ENCODE data around the gene COL15A1. TPM values are rescaled to one million over a fixed set of nuclear protein-coding genes. Genes with fewer than 3 reads are reported as not detected.

The COL15A1 gene
- total RNA-seq, 1 donor from 2014 or later = 0.05 TPM

DNA sequence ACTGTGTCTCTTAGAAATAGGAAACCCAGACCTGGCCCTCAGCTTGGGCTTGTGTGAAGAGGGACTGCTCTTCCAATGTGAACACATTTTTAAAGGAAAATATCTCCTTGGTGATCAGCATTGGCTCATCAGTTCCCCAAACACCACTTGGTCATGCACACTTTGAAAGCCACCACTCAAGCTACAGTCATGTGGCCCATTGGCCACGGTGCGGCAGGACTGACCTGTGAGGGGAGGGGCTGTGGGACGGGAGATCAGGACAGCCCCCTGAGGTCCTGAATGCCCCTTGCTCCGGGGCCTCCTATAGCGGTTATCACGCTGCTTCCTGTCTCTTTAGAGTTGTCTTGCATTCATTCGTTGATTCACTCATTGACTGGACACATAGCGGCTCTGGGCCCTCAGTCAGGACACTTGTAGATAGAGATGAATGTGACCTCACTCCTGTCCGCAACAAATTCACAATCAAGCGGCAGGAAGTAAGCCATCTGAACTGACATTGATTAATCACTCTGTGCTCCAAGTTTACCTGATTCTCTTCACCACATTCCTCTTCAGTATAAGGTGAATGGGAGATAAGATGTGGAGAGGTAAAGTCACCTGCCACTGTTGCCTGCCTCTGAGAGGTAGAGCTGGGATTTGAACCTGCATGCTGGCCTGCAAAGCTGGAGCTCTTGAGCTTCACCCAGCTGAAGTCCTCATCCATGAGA is 73.1 kb downstream of the COL15A1 start:
- peaks cover 9% of the 10 kb centered on the region for H3K36me3 Mint-ChIP-seq (ENCODE audit: low read depth)
- peaks cover 7% of the 10 kb centered on the region for H3K9me3 Mint-ChIP-seq
- peaks cover 26% of the 10 kb centered on the region for H3K4me1 Mint-ChIP-seq
- no peak overlapping the region for H3K27ac Mint-ChIP-seq
- DNase-seq = no peak
- H3K27me3 Mint-ChIP-seq = no peaks in the 10 kb centered on the region
- intact Hi-C loops (cut with micrococcal nuclease) = no loop called here
- no peak overlapping the region for H3K4me3 Mint-ChIP-seq

DNA sequence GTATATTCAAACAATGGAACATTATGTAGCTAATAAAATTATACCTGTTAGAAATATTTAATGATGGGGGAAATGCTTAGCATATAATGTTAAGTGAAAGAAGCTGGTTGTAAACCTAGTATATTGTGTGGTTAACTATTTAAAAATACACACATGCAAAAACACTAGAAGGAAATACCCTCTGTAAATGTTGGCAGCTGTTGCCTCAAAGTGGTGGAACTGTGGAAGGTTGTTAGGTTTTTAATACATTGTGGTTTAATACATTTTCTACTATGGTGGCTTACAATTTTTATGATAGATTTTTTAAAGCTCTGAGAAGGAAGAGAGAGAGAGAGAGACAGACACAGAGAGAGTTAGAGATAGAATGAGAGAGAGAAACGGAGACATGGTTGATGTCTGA is 74.9 kb downstream of the COL15A1 start:
- H3K27ac Mint-ChIP-seq = no peak overlapping the region

DNA sequence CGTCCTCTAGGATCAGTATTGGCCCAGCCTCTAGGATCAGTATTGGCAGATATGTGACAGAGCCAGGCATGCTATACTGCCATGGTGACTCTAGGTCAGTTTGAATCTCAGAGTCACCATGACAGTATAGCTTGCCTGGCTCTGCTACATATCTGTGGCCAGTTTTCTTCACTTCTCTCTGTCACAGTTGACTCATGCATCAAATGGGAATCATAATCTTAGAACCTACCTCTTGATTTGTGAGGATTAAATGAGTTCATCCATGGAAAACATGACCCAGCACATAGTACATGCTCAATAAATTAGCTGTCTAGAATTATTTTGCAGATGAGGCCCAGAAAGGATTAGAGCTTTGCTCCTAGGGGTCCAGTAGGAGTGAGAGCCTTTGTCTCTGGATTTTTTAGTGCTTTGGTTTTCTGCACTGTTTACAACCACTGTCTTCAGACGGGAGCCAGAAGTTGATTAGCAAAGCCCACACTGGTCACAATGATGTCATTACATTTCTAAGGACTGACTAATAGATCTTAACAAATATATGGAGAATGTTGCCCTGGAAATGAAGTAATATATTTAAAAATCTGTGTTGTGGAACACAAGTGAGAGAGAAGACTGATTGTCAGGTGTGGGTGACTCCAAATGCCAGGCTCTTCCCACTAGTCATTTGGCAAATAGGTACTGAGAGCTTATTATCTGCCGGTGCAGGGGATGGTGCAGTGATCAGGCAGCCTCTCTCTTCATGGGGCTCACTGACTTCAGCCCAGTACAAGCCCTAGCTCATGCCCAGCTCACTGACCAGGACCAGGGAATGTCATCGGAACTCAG is 76.0 kb downstream of the COL15A1 start:
- Mint-ChIP-seq H3K36me3 (ENCODE audit: low read depth) (no peaks in the 10 kb centered on the region), H3K4me1 (peaks cover 13% of the 10 kb centered on the region), H3K9me3 (no peaks in the 10 kb centered on the region), H3K4me3 (no peak overlapping the region), H3K27me3 (peaks cover 5% of the 10 kb centered on the region), H3K27ac (no peak overlapping the region)
- no peak for DNase-seq
- intact Hi-C loops (cut with micrococcal nuclease) = no loop called here

More for the DNA sequence above, 74.9 kb downstream of the COL15A1 start:
- peaks cover 23% of the 10 kb centered on the region for H3K4me1 Mint-ChIP-seq
- DNase-seq = no peak
- peaks cover 4% of the 10 kb centered on the region for H3K27me3 Mint-ChIP-seq
- peaks cover 1% of the 10 kb centered on the region for H3K9me3 Mint-ChIP-seq
- H3K4me3 Mint-ChIP-seq = no peak overlapping the region
- H3K36me3 Mint-ChIP-seq (ENCODE audit: low read depth) = peaks cover 2% of the 10 kb centered on the region
- intact Hi-C loops (cut with micrococcal nuclease) = no loop called here

DNA sequence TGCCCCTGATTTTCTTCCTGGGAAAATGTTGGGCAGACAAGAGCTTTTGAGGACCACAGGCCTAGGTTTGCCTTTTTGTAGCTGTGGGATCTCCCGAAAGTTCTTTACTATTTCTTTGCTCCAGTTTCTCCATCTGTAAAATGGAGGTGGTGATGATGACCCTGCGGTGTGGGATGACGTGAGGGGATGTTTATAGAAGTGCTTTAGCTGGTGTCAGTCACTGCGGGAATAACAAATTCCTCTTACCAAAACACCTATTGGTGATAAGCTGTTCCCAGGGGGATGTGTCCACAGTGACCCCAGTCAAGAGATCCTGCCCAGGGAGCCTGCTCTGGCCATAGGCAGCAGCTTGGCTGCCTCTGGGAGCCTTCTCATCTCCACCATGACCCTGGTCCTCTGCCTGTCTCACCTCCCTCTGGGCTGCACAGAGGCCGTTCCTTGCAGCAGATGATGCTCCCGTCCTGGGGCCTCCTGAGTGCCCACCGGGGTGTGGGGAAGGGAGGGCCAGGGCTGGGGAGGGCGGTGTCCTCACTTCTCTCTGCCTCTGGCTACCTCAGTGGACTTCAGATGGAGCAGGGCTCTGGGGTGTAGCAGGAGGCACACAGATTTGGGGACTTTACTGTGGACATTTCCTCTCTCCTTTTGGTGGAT is 77.2 kb downstream of the COL15A1 start:
- intact Hi-C loops (cut with micrococcal nuclease) = no loop called here
- H3K27me3 Mint-ChIP-seq = peaks cover 5% of the 10 kb centered on the region
- no peak overlapping the region for H3K4me3 Mint-ChIP-seq
- no peaks in the 10 kb centered on the region for H3K9me3 Mint-ChIP-seq
- H3K36me3 Mint-ChIP-seq (ENCODE audit: low read depth) = no peaks in the 10 kb centered on the region
- peaks cover 11% of the 10 kb centered on the region for H3K4me1 Mint-ChIP-seq
- DNase-seq = no peak
- H3K27ac Mint-ChIP-seq = no peak overlapping the region

DNA sequence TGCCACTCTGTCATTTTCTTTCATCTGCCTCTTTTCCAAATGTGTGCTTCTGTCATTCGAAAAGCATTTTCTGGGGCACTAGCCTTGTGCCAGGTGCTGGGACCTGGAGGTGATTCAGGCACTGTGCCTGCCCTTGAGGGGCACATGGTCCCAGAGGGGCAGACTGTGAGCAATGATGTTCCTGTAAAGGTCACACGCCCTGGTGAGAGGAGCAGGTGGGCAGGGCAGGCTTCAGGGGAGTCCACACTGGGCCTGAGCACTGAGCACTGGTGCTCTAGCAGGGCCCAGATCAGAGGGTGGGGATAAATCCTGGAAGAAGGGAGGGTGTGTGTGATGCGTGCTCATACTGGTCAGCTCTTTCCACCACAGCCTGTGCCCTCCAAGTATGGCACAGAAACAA is 77.8 kb downstream of the COL15A1 start:
- no peak for DNase-seq
- Mint-ChIP-seq H3K27me3 (peaks cover 5% of the 10 kb centered on the region), H3K4me1 (peaks cover 17% of the 10 kb centered on the region), H3K9me3 (no peaks in the 10 kb centered on the region), H3K4me3 (no peak overlapping the region), H3K27ac (no peak overlapping the region), H3K36me3 (ENCODE audit: low read depth) (no peaks in the 10 kb centered on the region)
- intact Hi-C loops (cut with micrococcal nuclease) = no loop called here

DNA sequence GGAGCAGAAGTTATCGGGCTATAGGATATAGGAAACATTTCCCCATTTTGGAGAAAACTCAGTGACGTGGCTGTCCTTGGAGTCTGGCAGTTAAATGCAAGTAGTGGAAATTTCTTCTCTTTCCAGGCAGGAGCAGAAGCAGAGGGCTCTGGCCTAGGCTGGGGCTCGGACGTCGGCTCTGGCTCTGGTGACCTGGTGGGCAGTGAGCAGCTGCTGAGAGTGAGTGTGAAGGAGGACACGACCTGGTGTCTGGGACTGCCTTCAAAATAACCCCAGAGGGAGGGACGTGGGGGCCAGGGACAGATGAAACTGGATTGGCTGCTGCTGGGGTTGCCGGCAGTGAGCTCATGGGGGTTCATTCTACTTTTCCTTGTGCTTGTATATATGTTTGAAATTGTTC is 79.5 kb downstream of the COL15A1 start:
- intact Hi-C loops (cut with micrococcal nuclease) = no loop called here
- Mint-ChIP-seq H3K36me3 (ENCODE audit: low read depth) (no peaks in the 10 kb centered on the region), H3K4me3 (no peak overlapping the region), H3K9me3 (no peaks in the 10 kb centered on the region), H3K27me3 (peaks cover 5% of the 10 kb centered on the region), H3K4me1 (peaks cover 32% of the 10 kb centered on the region), H3K27ac (no peak overlapping the region)
- DNase-seq = no peak

DNA sequence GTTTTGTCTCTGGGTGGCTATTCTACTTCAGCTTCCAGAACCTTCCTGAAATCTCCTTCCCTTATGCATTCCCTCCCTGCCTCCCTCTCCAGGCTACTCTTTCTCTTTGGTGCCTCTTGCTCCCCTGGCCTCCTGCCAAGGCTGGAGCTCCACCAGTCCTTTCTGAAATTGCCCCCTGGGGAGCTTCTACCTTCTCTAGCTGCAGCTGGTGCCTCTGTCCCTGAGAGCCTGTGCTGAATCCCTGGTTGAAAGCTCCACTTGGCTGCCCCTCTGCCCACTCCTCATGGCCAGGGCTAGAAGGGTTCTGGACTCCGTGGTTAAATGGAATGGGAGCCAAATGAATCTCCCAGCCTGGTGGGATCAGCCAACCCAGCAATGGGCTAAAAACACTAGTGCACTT is 80.1 kb downstream of the COL15A1 start:
- peaks cover 5% of the 10 kb centered on the region for H3K27me3 Mint-ChIP-seq
- peaks cover 30% of the 10 kb centered on the region for H3K4me1 Mint-ChIP-seq
- H3K27ac Mint-ChIP-seq = no peak overlapping the region
- H3K4me3 Mint-ChIP-seq = no peak overlapping the region
- no peaks in the 10 kb centered on the region for H3K9me3 Mint-ChIP-seq
- no peak for DNase-seq
- H3K36me3 Mint-ChIP-seq (ENCODE audit: low read depth) = no peaks in the 10 kb centered on the region
- intact Hi-C loops (cut with micrococcal nuclease) = no loop called here

DNA sequence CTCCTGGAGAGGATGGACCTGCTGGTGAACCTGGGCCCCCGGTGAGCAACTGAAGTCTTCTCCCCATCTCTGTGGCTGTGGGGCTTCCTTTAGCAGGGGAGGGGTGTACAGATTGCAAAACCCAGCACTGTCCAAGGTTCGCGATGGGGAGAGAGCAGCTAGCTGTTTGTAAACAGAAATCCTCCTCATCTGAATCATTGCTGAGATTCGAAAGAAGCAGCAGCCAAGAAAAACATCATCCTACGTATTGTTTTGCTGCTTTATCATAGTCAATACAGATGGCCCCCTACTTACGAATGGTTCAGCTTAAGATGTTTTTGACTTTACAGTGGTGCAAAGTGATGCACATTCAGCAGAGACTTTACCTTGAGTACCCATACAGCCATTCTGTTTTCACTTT is 81.3 kb downstream of the COL15A1 start:
- Mint-ChIP-seq H3K27ac (no peak overlapping the region), H3K4me3 (no peak overlapping the region), H3K4me1 (peaks cover 29% of the 10 kb centered on the region), H3K36me3 (ENCODE audit: low read depth) (no peaks in the 10 kb centered on the region), H3K27me3 (peaks cover 5% of the 10 kb centered on the region), H3K9me3 (no peaks in the 10 kb centered on the region)
- DNase-seq = no peak
- intact Hi-C loops (cut with micrococcal nuclease) = no loop called here

DNA sequence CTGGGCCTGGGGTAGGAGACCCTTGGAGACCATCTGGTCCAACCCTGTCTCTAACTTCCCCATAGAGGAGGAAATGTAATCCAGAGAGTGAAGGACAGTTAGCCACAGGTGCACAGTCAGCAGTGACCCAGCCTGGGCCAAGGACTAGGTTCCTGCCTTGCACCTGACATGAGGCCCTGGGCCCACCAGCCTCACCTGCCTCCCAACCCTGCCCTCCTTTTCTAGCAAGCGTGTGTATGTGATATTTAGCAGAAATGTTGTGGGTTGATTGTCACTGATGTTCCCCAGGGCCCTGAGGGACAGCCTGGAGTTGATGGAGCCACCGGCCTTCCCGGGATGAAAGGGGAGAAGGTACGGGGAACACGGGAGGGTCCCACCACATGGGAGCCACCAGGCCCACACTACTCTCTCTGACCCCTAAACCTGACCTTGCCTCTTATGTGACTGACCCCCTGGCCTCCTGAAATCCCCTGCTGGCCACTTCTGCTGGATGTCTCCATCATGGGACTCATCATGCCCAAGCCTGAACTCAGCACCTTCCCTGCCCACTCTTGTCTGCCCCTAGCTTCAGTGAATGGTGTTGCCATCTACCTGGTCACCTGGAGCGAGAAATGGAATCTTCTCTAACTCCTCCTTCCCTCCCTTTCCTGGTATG is 82.0 kb downstream of the COL15A1 start:
- DNase-seq = no peak
- Mint-ChIP-seq H3K4me3 (no peak overlapping the region), H3K27ac (no peak overlapping the region), H3K27me3 (peaks cover 5% of the 10 kb centered on the region), H3K4me1 (peaks cover 33% of the 10 kb centered on the region), H3K36me3 (ENCODE audit: low read depth) (no peaks in the 10 kb centered on the region), H3K9me3 (no peaks in the 10 kb centered on the region)
- intact Hi-C loops (cut with micrococcal nuclease) = no loop called here

DNA sequence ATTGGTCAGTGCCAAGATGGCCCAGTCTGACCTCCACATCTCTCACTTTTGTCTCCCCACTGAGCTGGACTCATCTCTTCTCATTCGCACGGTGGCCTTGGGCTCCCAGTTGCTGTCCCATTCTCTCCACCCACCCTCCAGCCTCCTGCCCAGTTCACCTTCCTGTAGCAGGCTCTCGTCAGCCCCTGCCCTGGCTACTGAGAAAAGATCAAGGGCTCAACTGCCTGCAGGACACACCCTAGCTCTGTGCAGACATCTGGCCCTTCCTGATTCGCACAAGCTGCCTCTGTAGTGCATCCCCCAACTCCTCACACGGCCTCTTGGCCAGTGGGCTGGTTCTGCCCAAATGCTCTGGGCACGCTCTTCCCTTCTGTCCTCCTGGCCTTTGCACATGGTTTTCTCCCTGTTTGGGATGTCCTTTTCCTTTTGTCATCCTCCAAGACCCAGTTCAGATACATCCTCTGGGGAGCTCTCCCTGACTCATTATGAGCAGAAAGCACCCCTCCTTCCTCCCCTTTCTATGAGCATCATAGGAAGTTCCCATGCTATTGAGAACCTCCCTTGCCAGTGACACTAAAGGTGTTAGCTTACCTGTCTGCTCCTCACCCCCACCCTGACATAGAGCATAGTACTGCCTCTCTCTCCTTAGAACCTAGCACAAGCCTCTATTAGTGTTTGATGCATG is 82.7 kb downstream of the COL15A1 start:
- H3K27ac Mint-ChIP-seq = peak overlapping the region; percentile 45
- DNase-seq = no peak
- intact Hi-C loops (cut with micrococcal nuclease) = no loop called here
- H3K36me3 Mint-ChIP-seq (ENCODE audit: low read depth) = no peaks in the 10 kb centered on the region
- H3K9me3 Mint-ChIP-seq = no peaks in the 10 kb centered on the region
- peaks cover 35% of the 10 kb centered on the region for H3K4me1 Mint-ChIP-seq
- peaks cover 5% of the 10 kb centered on the region for H3K27me3 Mint-ChIP-seq
- no peak overlapping the region for H3K4me3 Mint-ChIP-seq

DNA sequence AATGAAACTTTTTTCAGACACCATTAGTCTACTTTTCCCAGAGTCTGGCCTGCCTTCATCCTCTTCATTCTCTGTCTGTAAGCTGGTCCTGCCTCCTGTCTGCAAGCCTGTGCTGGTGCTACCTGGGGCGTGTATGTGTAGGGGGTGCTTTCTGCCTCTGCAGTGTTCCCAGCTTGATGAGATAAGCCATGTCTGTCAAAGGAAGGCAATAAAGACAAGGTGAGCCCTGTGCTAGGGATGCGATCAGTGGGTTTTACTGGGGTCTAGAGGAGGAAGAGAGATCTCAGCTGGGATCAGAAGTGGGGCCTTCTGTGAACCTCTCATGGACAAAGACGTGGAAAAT is 83.2 kb downstream of the COL15A1 start:
- Mint-ChIP-seq H3K9me3 (no peaks in the 10 kb centered on the region), H3K36me3 (ENCODE audit: low read depth) (no peaks in the 10 kb centered on the region)

DNA sequence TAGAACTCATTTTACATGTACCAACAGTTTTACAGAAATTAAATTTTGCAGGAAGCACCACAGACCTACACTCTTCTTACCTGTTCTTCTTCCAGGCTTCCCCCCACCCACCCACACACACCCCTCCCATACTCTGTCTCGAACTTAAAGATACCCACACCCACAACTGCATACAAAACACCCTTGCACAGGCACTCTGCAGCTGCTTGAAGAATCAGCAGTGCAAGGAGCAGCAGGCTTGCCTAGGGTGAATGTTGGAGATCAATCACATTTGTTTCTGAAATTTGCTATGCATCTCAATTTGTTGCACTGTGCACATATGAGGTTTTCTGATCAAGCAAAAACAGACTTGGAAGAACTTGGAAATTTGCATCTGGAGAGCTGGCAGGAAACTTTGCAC is 83.7 kb downstream of the COL15A1 start:
- no peak for DNase-seq
- Mint-ChIP-seq H3K27me3 (peaks cover 6% of the 10 kb centered on the region), H3K4me1 (peaks cover 35% of the 10 kb centered on the region), H3K27ac (peak overlapping the region; percentile 51), H3K36me3 (ENCODE audit: low read depth) (peaks cover under 1% of the 10 kb centered on the region), H3K9me3 (no peaks in the 10 kb centered on the region), H3K4me3 (peak overlapping the region; percentile 6)
- intact Hi-C loops (cut with micrococcal nuclease) = no loop called here

More for the DNA sequence above, 83.2 kb downstream of the COL15A1 start:
- peak overlapping the region; percentile 51 for H3K27ac Mint-ChIP-seq
- peaks cover 5% of the 10 kb centered on the region for H3K27me3 Mint-ChIP-seq
- intact Hi-C loops (cut with micrococcal nuclease) = no loop called here
- H3K4me3 Mint-ChIP-seq = no peak overlapping the region
- DNase-seq = no peak
- H3K4me1 Mint-ChIP-seq = peaks cover 35% of the 10 kb centered on the region

DNA sequence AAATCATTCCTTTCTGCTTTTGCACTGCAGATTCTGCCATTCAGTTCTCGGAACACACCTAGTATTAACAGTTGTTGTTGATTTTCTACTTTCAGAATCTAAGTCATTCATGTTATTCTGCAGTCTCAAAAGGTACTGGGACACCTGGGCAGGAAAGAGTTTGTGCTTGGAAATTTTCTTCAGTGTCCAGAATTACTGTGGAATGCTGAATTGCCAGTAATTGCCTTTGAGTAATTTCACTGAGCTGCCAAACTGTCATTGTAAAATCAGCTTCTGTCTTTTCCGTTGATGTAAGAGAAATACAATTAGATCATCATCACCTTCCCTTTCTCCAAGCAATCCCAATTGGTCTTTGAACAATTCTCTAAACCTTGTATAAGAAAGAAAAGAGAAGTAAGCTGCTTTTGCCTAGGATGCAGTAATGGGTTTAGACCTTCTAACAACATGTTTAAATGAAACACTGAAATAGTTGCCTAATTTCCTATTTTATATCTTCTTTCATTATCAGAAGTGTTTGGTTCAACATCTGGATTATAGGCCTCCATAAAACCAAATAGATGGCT is 85.5 kb downstream of the COL15A1 start:
- Mint-ChIP-seq H3K9me3 (no peaks in the 10 kb centered on the region), H3K4me3 (no peak overlapping the region), H3K36me3 (ENCODE audit: low read depth) (peaks cover 2% of the 10 kb centered on the region), H3K27me3 (peaks cover 5% of the 10 kb centered on the region), H3K27ac (no peak overlapping the region), H3K4me1 (peaks cover 41% of the 10 kb centered on the region)
- intact Hi-C loops (cut with micrococcal nuclease) = no loop called here
- no peak for DNase-seq

Data from activated CD4-positive, alpha-beta T cell treated with anti-CD3 and anti-CD28 coated beads, Interleukin-2, amount 10 ng/mL, durations not matched to agents 24 days and 14 days (primary cell).